Activated T-helper 2 cell treated with anti-CD3 and anti-CD28 coated beads, Interferon-gamma antibody, Interleukin-2, Interleukin-4, amounts not matched to agents 10 μg/mL and 5 μg/mL and 100 μg/mL, durations not matched to agents 14 hours and 24 hours and 36 hours (primary cell): ENCODE data around the gene PCDHB12. TPM values are rescaled to one million over a fixed set of nuclear protein-coding genes. Genes with fewer than 3 reads are reported as not detected.
"Not testable (repeated sequence)": the region's sequence is repeated elsewhere in the genome, so short reads cannot be mapped to it uniquely, and the experiment has no call there.

Source experiments
- DNase-seq: peaks from one replicate; pipeline ENCODE4 v3.0.0; 2021; ENCODE audit warnings: low spot score
- H3K27ac Mint-ChIP-seq: one replicate; pipeline ENCODE4 v1.8.0; 2021; ENCODE audit warnings: mixed read lengths
- H3K27me3 Mint-ChIP-seq: one replicate; pipeline ENCODE4 v1.8.0; 2021; ENCODE audit warnings: low read depth, mixed read lengths
- H3K36me3 Mint-ChIP-seq: one replicate; pipeline ENCODE4 v1.8.0; 2021; ENCODE audit warnings: low read depth, mixed read lengths
- H3K4me1 Mint-ChIP-seq: one replicate; pipeline ENCODE4 v1.8.0; 2021; ENCODE audit warnings: low read depth, mixed read lengths
- H3K4me3 Mint-ChIP-seq: one replicate; pipeline ENCODE4 v1.8.0; 2021; ENCODE audit warnings: low read depth, mild to moderate bottlenecking, moderate library complexity, mixed read lengths
- H3K9me3 Mint-ChIP-seq: one replicate; pipeline ENCODE4 v1.8.0; 2021; ENCODE audit warnings: mixed read lengths
- intact Hi-C: fragments of 100-400 bp; cut with micrococcal nuclease; formaldehyde crosslinking; loops from one replicate; pipeline ENCODE4 v1.15.1; 2023
- total RNA-seq: library from RNA; stranded (reverse); gene quantifications from 2 replicates; pipeline ENCODE4 v1.2.3, GENCODE V29; 2022

The PCDHB12 gene
- total RNA-seq, 1 donor from 2014 or later, result not detected

DNA sequence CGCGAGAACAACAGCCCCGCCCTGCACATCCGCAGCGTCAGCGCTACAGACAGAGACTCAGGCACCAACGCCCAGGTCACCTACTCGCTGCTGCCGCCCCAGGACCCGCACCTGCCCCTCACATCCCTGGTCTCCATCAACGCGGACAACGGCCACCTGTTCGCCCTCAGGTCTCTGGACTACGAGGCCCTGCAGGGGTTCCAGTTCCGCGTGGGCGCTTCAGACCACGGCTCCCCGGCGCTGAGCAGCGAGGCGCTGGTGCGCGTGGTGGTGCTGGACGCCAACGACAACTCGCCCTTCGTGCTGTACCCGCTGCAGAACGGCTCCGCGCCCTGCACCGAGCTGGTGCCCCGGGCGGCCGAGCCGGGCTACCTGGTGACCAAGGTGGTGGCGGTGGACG lies 7.0 kb downstream of the PCDHB12 start:
- H3K27me3 Mint-ChIP-seq, intact Hi-C loops, H3K4me3 Mint-ChIP-seq, H3K4me1 Mint-ChIP-seq, DNase-seq, H3K36me3 Mint-ChIP-seq, H3K27ac Mint-ChIP-seq: not testable (repeated sequence)
- H3K9me3 Mint-ChIP-seq, result peaks cover 38% of the 10 kb centered on the region

DNA sequence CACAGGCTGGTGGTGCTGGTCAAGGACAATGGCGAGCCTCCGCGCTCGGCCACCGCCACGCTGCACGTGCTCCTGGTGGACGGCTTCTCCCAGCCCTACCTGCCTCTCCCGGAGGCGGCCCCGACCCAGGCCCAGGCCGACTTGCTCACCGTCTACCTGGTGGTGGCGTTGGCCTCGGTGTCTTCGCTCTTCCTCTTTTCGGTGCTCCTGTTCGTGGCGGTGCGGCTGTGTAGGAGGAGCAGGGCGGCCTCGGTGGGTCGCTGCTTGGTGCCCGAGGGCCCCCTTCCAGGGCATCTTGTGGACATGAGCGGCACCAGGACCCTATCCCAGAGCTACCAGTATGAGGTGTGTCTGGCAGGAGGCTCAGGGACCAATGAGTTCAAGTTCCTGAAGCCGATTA lies 7.5 kb downstream of the PCDHB12 start:
- H3K4me1 Mint-ChIP-seq, H3K27ac Mint-ChIP-seq, H3K4me3 Mint-ChIP-seq, intact Hi-C loops, DNase-seq, H3K27me3 Mint-ChIP-seq, H3K36me3 Mint-ChIP-seq: not testable (repeated sequence)
- H3K9me3 Mint-ChIP-seq, result peaks cover 38% of the 10 kb centered on the region

- intact Hi-C loops, result no loop called here
- Mint-ChIP-seq H3K27me3 (no peaks in the 10 kb centered on the region), H3K4me3 (no peak within 1 kb of the TSS), H3K36me3 (no peaks in the 10 kb centered on the region), H3K9me3 (peaks cover 41% of the 10 kb centered on the region), H3K4me1 (no peaks in the 10 kb centered on the region), H3K27ac (no peak within 1 kb of the TSS)
- no peak for DNase-seq
Observed at GRCh38 chr5:141223112-141223783, 14.7 kb downstream of the PCDHB12 start, which contains the start of gene PCDHB14. Gene PCDHB14 (plus strand): TSS chr5:141223343. CDS start chr5:141223506, 163 bp downstream.

DNA sequence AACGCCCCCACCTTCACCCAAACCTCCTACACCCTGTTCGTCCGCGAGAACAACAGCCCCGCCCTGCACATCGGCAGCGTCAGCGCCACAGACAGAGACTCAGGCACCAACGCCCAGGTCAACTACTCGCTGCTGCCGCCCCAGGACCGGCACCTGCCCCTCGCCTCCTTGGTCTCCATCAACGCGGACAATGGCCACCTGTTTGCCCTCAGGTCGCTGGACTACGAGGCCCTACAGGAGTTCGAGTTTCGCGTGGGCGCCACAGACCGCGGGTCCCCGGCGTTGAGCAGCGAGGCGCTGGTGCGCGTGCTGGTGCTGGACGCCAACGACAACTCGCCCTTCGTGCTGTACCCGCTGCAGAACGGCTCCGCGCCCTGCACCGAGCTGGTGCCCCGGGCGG lies 16.3 kb downstream of the PCDHB12 start:
- H3K27me3 Mint-ChIP-seq, DNase-seq, H3K27ac Mint-ChIP-seq, H3K4me1 Mint-ChIP-seq, H3K4me3 Mint-ChIP-seq, H3K36me3 Mint-ChIP-seq, intact Hi-C loops: not testable (repeated sequence)
- H3K9me3 Mint-ChIP-seq, result peaks cover 35% of the 10 kb centered on the region

DNA sequence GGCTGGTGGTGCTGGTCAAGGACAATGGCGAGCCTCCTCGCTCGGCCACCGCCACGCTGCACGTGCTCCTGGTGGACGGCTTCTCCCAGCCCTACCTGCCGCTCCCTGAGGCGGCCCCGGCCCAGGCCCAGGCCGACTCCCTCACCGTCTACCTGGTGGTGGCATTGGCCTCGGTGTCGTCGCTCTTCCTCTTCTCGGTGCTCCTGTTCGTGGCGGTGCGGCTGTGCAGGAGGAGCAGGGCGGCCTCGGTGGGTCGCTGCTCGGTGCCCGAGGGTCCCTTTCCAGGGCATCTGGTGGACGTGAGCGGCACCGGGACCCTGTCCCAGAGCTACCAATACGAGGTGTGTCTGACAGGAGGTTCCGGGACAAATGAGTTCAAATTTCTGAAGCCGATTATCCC lies 16.9 kb downstream of the PCDHB12 start:
- DNase-seq, H3K4me1 Mint-ChIP-seq, H3K27ac Mint-ChIP-seq, H3K36me3 Mint-ChIP-seq, H3K27me3 Mint-ChIP-seq, H3K4me3 Mint-ChIP-seq, intact Hi-C loops: not testable (repeated sequence)
- H3K9me3 Mint-ChIP-seq, result peaks cover 32% of the 10 kb centered on the region

GRCh38 chr5:141234109-141234667 lies 25.7 kb downstream of the PCDHB12 start:
- Mint-ChIP-seq H3K4me3 (no peak overlapping the region), H3K27ac (no peak overlapping the region), H3K4me1 (no peaks in the 10 kb centered on the region), H3K36me3 (peaks cover 2% of the 10 kb centered on the region), H3K9me3 (peaks cover 40% of the 10 kb centered on the region), H3K27me3 (no peaks in the 10 kb centered on the region)
- intact Hi-C loops, result loop anchor here (10.0 kb wide), 1 partner anchor 121 kb away; the partner anchor contains the start of genes PCDHGA4, PCDHGB1 and PCDHGB2
- DNase-seq, result no peak

- H3K4me1 Mint-ChIP-seq, DNase-seq, H3K27me3 Mint-ChIP-seq, H3K36me3 Mint-ChIP-seq, H3K4me3 Mint-ChIP-seq, H3K27ac Mint-ChIP-seq: not testable (repeated sequence)
- peaks cover 56% of the 10 kb centered on the region for H3K9me3 Mint-ChIP-seq
- intact Hi-C loops, result loop anchor here (5.0 to 10.0 kb wide), 2 partner anchors 119 to 171 kb away; partner anchors contain the start of genes PCDHGA4, PCDHGB1, PCDHGB2 and PCDHGB6
Observed at GRCh38 chr5:141235922-141236321, 27.4 kb downstream of the PCDHB12 start.

DNA sequence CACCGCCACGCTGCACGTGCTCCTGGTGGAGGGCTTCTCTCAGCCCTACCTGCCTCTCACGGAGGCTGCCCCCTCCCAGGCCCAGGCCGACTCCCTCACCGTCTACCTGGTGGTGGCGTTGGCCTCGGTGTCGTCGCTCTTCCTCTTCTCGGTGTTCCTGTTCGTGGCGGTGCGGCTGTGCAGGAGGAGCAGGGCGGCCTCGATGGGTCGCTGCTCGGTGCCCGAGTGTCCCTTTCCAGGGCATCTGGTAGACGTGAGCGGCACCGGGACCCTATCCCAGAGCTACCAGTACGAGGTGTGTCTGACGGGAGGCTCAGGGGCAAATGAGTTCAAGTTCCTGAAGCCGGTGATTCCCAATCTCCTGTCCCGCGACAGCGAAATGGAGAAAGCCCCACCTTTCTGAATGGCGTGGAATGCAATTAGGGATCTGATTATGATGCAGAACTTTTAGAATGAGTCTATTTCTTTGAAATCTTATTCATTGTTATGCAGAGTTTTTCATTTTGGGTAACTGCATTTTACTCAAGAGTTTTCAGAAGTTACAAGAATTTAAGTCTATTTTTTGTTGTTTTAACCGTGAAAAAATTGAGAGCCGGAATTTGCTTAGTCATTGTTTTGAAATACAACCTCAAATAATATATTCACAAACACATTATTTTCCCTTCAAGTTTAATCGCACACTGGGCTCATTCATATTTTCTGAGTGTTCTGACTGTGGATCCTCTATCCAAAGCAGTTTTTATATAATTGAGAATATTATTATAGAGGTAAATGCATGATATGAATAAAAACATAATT lies 28.2 kb downstream of the PCDHB12 start:
- H3K36me3 Mint-ChIP-seq, result peaks cover 2% of the 10 kb centered on the region
- no peak overlapping the region for H3K4me3 Mint-ChIP-seq
- no peak for DNase-seq
- peaks cover 52% of the 10 kb centered on the region for H3K9me3 Mint-ChIP-seq
- no peak overlapping the region for H3K27ac Mint-ChIP-seq
- intact Hi-C loops, result loop anchor here (5.0 to 10.0 kb wide), 2 partner anchors 118 to 171 kb away; partner anchors contain the start of genes PCDHGA4, PCDHGB1, PCDHGB2 and PCDHGB6
- no peaks in the 10 kb centered on the region for H3K27me3 Mint-ChIP-seq
- H3K4me1 Mint-ChIP-seq, result no peaks in the 10 kb centered on the region

DNA sequence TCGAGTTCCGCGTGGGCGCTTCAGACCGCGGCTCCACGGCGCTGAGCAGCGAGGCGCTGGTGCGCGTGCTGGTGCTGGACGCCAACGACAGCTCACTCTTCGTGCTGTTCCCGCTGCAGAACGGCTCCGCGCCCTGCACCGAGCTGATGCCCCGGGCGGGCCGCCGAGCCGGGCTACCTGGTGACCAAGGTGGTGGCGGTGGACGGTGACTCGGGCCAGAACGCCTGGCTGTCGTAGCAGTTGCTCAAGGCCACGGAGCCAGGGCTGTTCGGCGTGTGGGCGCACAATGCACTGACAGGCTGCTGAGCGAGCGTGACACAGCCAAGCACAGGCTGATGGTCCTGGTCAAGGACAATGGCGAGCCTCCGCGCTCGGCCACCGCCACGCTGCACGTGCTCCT lies 33.0 kb downstream of the PCDHB12 start:
- Mint-ChIP-seq H3K9me3 (peaks cover 61% of the 10 kb centered on the region), H3K4me3 (no peak overlapping the region)
- intact Hi-C loops, result no loop called here

GRCh38 chr5:141245250-141245717 lies 36.8 kb downstream of the PCDHB12 start, which contains the start of gene PCDHB15:
Gene PCDHB15 (plus strand): TSS chr5:141245395. CDS start chr5:141245579, 184 bp downstream.
- Mint-ChIP-seq H3K27me3 (no peaks in the 10 kb centered on the region), H3K36me3 (peaks cover 3% of the 10 kb centered on the region), H3K9me3 (peaks cover 66% of the 10 kb centered on the region), H3K4me3 (no peak within 1 kb of the TSS), H3K4me1 (no peaks in the 10 kb centered on the region), H3K27ac (no peak within 1 kb of the TSS)
- DNase-seq, result no peak
- intact Hi-C loops, result no loop called here

More for the DNA sequence above, 33.0 kb downstream of the PCDHB12 start:
- no peak overlapping the region for H3K27ac Mint-ChIP-seq
- peaks cover 4% of the 10 kb centered on the region for H3K36me3 Mint-ChIP-seq
- no peaks in the 10 kb centered on the region for H3K27me3 Mint-ChIP-seq
- no peak for DNase-seq
- no peaks in the 10 kb centered on the region for H3K4me1 Mint-ChIP-seq

DNA sequence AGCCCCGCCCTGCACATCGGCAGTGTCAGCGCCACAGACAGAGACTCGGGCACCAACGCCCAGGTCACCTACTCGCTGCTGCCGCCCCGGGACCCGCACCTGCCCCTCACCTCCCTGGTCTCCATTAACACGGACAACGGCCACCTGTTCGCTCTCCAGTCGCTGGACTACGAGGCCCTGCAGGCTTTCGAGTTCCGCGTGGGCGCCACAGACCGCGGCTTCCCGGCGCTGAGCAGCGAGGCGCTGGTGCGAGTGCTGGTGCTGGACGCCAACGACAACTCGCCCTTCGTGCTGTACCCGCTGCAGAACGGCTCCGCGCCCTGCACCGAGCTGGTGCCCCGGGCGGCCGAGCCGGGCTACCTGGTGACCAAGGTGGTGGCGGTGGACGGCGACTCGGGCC lies 38.5 kb downstream of the PCDHB12 start:
- H3K4me3 Mint-ChIP-seq, intact Hi-C loops, H3K4me1 Mint-ChIP-seq, H3K27ac Mint-ChIP-seq, H3K36me3 Mint-ChIP-seq, DNase-seq, H3K27me3 Mint-ChIP-seq: not testable (repeated sequence)
- peaks cover 62% of the 10 kb centered on the region for H3K9me3 Mint-ChIP-seq

DNA sequence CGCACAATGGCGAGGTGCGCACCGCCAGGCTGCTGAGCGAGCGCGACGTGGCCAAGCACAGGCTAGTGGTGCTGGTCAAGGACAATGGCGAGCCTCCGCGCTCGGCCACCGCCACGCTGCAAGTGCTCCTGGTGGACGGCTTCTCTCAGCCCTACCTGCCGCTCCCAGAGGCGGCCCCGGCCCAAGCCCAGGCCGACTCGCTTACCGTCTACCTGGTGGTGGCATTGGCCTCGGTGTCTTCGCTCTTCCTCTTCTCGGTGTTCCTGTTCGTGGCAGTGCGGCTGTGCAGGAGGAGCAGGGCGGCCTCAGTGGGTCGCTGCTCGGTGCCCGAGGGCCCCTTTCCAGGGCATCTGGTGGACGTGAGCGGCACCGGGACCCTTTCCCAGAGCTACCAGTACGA lies 38.9 kb downstream of the PCDHB12 start:
- peaks cover 59% of the 10 kb centered on the region for H3K9me3 Mint-ChIP-seq
- H3K27ac Mint-ChIP-seq, H3K27me3 Mint-ChIP-seq, DNase-seq, H3K36me3 Mint-ChIP-seq, H3K4me3 Mint-ChIP-seq, H3K4me1 Mint-ChIP-seq, intact Hi-C loops: not testable (repeated sequence)
